HG03520 (cell line): Measurements from ENCODE around the gene GRIK4.

Experiments used
- ATAC-seq: cut with Tn5 transposase; IDR thresholded peaks from one replicate; pipeline ENCODE4 v1.9.1; 2021; ENCODE audit warnings: mild to moderate bottlenecking, moderate library complexity; ENCODE audit not compliant: unreplicated experiment

The GRIK4 gene

DNA sequence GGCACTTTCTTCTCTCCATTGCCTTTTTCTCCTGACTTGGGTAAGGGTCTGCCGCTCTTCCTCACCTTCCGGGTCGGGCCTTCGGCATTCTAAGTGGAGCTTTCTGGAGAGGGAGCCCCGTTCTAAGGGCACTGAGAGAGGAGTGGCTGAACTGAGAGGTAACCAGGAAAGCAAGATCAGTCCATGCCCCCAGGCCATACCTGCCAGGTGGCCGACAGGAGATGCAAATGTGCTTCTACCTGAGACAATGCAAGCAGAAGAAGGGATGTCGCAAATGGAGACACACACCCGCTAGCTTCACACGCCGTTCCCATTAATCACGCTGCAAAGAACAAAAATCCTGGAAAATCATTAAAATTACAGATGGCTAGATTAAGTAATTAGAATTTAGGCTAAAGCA lies 356.0 kb downstream of the GRIK4 start:
- ATAC-seq: no peak

DNA sequence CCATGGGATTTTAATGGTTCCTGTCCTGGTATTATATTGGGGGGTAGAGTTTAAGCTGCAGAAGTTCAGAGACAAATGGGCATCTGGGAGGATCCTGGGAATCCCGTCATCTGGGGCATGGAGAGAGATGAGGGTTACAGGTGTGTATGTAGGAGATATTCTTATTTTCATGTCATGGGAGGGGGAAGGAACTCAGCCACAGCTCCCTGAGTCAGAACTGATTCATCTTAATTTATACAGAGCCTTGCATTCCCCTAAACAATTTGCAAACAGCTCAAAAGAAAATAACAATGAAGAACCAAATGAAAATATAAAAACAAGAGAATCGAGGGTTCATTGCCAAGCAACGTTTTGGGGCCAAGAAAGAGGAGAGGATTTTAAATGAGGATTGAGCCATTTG lies 356.4 kb downstream of the GRIK4 start:
- no peak for ATAC-seq

- ATAC-seq: no peak
These were observed 357.5 kb downstream of the GRIK4 start for GRCh38 chr11:120869097-120869496.

GRCh38 chr11:120869516-120870011 lies 358.0 kb downstream of the GRIK4 start:
- no peak for ATAC-seq

- no peak for ATAC-seq
These were observed 359.6 kb downstream of the GRIK4 start for GRCh38 chr11:120871194-120871593.

DNA sequence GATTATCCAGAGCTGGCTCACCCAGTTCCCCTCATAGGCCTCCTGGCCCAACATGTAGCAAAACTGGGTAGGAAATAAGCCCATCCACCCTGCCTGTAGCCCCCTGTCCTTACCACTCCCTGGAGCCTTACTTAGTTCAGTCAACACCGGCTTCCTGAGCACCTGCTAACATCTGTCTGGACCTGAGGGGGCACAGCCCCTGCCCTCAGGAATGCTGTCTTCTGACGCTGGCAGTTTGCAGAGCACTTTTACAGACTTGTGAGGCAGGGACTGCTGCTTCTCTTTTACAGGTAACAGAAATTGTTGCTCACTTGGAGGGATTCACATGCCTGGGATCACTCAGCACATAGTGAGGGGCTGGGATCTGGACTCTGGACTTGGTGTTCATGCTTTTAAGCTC lies 360.4 kb downstream of the GRIK4 start:
- no peak for ATAC-seq

GRCh38 chr11:120873966-120874735 lies 362.6 kb downstream of the GRIK4 start:
- ATAC-seq: no peak

DNA sequence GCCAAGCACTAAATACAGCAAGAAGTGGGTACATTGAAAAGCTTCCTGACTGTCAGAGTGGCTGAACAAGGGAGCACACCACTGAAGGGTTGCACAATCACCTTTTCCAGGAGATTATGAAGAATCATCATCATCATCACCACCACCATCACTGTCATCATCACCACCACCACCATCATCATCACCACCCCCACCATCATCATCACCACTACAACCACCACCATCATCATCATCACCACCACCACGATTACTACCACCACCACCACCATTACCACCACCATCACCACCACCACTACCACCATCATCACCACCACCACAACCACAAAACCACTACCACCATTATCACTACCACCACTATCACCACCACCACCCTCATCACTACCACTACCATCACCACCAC lies 364.4 kb downstream of the GRIK4 start:
- no peak for ATAC-seq

DNA sequence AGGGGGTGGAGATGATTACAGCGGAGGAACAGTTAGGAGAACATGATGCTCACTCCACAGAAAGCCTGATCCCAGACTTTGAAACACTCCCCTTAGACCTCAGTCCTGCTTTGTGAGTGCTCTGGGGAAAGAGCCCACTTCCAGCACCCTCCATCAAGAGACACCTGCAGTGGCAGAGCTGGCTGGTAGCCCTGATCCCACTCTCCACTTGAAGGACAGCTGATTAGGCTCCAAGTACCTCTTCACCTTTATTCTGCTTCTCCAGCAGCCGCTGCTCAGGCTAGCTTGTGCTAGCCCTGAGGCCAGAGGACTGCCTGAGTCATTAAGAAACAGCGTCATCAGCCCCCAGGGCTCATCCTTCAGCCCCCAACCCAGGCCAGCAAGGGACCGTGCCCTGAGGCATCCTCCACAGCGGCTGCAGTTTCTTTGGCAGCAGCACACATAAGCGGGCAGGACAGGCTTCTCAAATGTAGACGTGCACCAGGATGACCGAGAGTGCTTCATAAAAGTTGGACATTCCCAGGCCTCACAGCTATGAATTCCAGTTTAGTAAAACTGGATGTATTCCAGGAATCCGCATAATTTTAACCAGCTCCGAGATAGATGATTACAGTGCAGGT lies 366.3 kb downstream of the GRIK4 start:
- no peak for ATAC-seq

DNA sequence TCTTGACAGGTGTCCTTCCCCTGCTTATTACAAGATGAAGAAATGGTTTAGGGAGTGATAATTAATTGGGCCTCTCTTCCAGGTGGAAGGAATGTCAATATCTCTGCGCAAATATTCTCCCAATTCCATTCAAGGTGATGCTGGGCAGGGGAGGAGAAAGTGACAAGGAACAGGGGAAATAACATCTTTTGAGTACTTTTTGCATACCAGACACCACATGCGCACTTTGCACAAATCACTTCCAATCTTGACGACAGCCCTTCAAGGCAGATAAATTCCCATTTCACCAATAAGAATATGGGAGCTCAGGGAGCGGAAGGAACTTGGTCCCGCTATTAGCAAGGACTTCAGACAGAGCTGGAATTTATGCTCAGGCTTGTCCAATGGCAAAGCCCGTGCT lies 367.2 kb downstream of the GRIK4 start:
- ATAC-seq: no peak

GRCh38 chr11:120880498-120881175 lies 369.1 kb downstream of the GRIK4 start:
- ATAC-seq: no peak

GRCh38 chr11:120881596-120881995 lies 370.0 kb downstream of the GRIK4 start:
- ATAC-seq: no peak

GRCh38 chr11:120882175-120882574 lies 370.6 kb downstream of the GRIK4 start:
- ATAC-seq: no peak

DNA sequence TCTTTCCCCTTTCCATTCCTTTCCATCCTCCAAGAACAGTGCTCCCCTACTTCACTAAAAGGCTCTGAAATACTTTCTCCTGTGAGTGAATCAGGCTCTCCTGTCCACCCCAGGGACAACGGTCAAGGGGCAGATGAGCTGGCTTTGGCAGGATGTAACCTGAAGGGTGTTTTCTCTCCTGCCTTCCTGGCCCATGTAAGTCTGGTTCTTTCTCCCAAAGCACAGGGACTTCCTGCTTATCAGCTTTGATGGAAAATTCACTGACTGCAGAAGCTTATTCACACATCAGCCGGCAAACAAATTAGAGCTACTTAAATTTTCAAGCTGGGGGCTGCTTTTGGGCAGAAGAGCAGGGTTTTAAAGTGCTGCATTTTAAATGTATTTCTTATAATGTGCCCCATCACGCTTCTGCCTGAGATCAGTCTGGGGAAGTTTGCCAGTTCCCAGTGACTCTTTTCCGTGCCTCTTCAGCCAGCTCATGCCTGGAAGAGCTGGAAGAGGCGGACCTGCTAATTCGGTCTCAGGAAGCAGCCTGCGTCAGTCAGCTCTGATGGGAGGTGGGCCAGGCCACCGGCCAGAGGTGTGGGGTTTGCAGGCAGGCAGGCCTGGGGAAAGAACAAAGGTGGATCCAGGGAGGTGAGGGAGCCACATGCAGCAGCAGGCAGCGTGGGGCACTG lies 372.0 kb downstream of the GRIK4 start:
- no peak for ATAC-seq

GRCh38 chr11:120884154-120885020 lies 372.8 kb downstream of the GRIK4 start:
- ATAC-seq: no peak

- no peak for ATAC-seq
These were observed 379.2 kb downstream of the GRIK4 start for GRCh38 chr11:120890609-120891320.

- peak; percentile 79 for ATAC-seq
These were observed 382.1 kb downstream of the GRIK4 start for GRCh38 chr11:120893440-120894201.

DNA sequence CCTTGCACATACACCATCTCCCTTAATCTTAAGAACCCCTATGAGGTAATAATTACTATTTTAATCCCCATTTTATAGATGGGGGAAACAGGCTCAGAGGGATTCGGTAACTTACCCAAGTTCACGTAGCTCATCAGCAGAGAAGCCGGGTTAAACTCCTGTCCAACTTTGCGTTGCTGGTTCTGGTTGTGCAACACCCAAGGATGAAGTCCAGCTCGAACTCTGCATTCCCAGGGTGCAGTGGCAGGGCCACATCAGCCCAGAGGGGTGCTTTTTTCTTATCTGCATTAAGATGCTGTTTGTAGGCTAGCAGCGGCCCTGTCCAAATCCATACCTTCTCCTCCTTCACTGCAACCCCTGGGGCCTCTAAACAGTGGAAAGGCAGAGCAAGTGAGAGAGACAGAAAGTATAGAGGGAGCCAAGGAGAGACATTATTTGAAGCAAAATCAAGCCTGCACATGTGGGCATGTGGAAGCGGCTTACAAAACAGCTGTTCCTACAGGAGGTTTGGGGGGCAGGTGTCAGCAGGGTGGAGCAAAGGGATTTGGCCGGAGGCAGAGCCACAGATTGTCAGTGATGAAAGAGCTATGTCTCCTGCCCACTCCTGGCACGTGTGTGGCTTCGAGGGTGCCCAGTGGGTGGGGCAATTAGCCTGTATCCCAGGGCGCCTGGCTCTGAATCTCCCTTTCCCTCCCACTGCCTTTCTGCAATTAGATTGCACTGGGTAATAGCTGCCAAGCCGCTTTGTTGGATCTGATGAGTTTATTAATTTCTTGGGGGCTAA lies 382.8 kb downstream of the GRIK4 start:
- no peak for ATAC-seq
